MCF 10A (cell line): ENCODE data around the gene SPOCD1. TPM values are rescaled to one million over a fixed set of nuclear protein-coding genes. Genes with fewer than 3 reads are reported as not detected.
A peak's percentile ranks its signal among the peaks of the same experiment; 100 is the strongest.

ENCODE experiments used
- BruUV-seq: library from RNA; stranded (reverse); fragments of 400-500 nt; replicated peaks from 2 replicates; lab custom pipeline; 2021; lab: Mats Ljungman, UMichigan
- CTCF ChIA-PET: fragments of 300-600 bp; sonication (Branson Sonifier 250); formaldehyde crosslinking; extraction: SDS; loops from one replicate; lab custom pipeline; 2021; ENCODE audit warnings: antibody characterized with exemption, inconsistent platforms; lab: Yijun Ruan, JAX
- POLR2A ChIA-PET: fragments of 300-600, 350-650 bp; sonication (Branson Sonifier 250); formaldehyde crosslinking; extraction: SDS; loops from one replicate; lab custom pipeline; 2020; ENCODE audit warnings: antibody characterized with exemption, inconsistent platforms; lab: Yijun Ruan, JAX
- DNase-seq: peaks from one replicate; pipeline ENCODE4 v3.0.0-alpha.2; 2018; ENCODE audit not compliant: unreplicated experiment
- H3K27ac Mint-ChIP-seq: one replicate; pipeline ENCODE4 v1.8.0; 2022; ENCODE audit warnings: mild to moderate bottlenecking, low read depth, mixed read lengths; ENCODE audit not compliant: unreplicated experiment
- H3K27me3 Mint-ChIP-seq: one replicate; pipeline ENCODE4 v1.8.0; 2022; ENCODE audit warnings: mixed read lengths; ENCODE audit not compliant: insufficient read depth, unreplicated experiment
- H3K36me3 Mint-ChIP-seq: one replicate; pipeline ENCODE4 v1.8.0; 2022; ENCODE audit warnings: mild to moderate bottlenecking, moderate library complexity, mixed read lengths; ENCODE audit not compliant: insufficient read depth, unreplicated experiment
- H3K4me1 Mint-ChIP-seq: one replicate; pipeline ENCODE4 v1.8.0; 2022; ENCODE audit warnings: mixed read lengths; ENCODE audit not compliant: insufficient read depth, unreplicated experiment
- H3K4me3 Mint-ChIP-seq: one replicate; pipeline ENCODE4 v1.8.0; 2022; ENCODE audit warnings: mild to moderate bottlenecking, moderate library complexity, mixed read lengths; ENCODE audit not compliant: unreplicated experiment
- H3K9me3 Mint-ChIP-seq: one replicate; pipeline ENCODE4 v1.8.0; 2022; ENCODE audit warnings: mixed read lengths; ENCODE audit not compliant: unreplicated experiment
- intact Hi-C: fragments of 100-400 bp; cut with micrococcal nuclease; formaldehyde crosslinking; loops from 2 replicates; pipeline ENCODE4 v1.14.1; 2022
- total RNA-seq: library from RNA; stranded (reverse); gene quantifications from 2 replicates; pipeline ENCODE4 v1.2.3, GENCODE V29; 2022
- TF ChIP-seq, protein P1 (sequence below): fragments of 200-600 bp; IDR thresholded peaks from one replicate; pipeline ENCODE4 v1.8.0; 2022; ENCODE audit warnings: antibody characterized with exemption, mild to moderate bottlenecking; ENCODE audit not compliant: unreplicated experiment

The SPOCD1 gene
- total RNA-seq, 1 experiment from 2014 or later = 0.47 TPM

DNA sequence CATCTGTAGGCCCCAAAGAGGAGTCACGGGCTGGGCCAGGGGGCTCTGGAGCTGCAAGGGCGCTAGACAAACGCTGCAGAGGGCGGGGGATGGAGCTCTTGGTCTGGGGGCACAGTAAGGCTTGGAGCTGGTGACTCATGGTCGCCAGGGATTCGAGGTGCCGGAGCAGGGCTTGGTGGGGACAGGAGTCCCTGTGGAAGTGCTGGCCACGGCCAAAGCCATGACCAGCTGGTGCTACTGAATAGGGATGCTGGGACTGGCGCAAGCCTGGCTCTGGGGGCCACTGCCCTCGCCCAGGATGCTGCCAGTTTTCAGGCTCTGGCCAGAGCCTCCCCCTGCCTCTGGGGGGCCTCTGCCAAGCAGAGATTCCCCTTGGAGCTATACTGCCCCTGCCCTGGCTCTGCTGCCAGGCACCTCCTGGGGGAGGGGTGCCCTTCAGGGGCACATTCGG lies 25.2 kb downstream of the SPOCD1 start:
- H3K9me3 Mint-ChIP-seq = no peaks in the 10 kb centered on the region
- TF ChIP-seq, protein P1, sequence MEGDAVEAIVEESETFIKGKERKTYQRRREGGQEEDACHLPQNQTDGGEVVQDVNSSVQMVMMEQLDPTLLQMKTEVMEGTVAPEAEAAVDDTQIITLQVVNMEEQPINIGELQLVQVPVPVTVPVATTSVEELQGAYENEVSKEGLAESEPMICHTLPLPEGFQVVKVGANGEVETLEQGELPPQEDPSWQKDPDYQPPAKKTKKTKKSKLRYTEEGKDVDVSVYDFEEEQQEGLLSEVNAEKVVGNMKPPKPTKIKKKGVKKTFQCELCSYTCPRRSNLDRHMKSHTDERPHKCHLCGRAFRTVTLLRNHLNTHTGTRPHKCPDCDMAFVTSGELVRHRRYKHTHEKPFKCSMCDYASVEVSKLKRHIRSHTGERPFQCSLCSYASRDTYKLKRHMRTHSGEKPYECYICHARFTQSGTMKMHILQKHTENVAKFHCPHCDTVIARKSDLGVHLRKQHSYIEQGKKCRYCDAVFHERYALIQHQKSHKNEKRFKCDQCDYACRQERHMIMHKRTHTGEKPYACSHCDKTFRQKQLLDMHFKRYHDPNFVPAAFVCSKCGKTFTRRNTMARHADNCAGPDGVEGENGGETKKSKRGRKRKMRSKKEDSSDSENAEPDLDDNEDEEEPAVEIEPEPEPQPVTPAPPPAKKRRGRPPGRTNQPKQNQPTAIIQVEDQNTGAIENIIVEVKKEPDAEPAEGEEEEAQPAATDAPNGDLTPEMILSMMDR = no peak
- CTCF ChIA-PET = interaction anchor here (0.5 to 5.1 kb wide), 16 partner anchors 9 to 474 kb away, joined by 3 to 56 read pairs (median 4); no protein-coding TSS in a partner anchor
- H3K36me3 Mint-ChIP-seq = peaks cover 6% of the 10 kb centered on the region
- no peaks in the 10 kb centered on the region for H3K27me3 Mint-ChIP-seq
- no peak overlapping the region for H3K4me3 Mint-ChIP-seq
- intact Hi-C loops = loop anchor here (10.0 kb wide), 1 partner anchor 274 kb away; no protein-coding TSS in a partner anchor
- no peak for DNase-seq
- H3K27ac Mint-ChIP-seq = no peak overlapping the region
- POLR2A ChIA-PET = interaction anchor here (0.8 to 3.8 kb wide), 2 partner anchors 125 to 146 kb away, joined by 4 to 44 read pairs; partner anchors contain the start of gene PEF1
- no TSS peak for BruUV-seq
- H3K4me1 Mint-ChIP-seq = peaks cover 8% of the 10 kb centered on the region

DNA sequence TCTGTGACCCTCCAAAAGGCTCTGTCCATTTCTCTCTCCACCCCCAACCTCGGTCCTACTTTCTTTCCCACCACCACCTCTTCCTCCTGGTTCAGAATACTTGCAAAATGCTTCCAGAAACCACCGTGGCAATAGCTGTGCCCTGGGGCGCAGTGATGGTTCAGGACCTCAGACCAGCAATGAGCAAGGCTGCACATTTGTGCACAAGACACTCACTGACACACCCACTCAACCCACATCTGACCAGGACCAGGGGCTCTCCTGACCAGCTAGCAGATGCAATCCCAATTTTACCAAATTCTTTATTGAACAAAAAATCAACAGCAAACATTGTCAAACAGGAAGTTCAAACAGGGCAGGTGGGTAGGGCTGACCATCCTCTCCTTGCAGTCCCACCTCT lies 25.7 kb downstream of the SPOCD1 start:
- Mint-ChIP-seq H3K4me3 (no peak overlapping the region), H3K9me3 (no peaks in the 10 kb centered on the region), H3K36me3 (peaks cover 6% of the 10 kb centered on the region), H3K27ac (no peak overlapping the region), H3K27me3 (no peaks in the 10 kb centered on the region), H3K4me1 (peaks cover 8% of the 10 kb centered on the region)
- POLR2A ChIA-PET = interaction anchor here (0.8 to 3.8 kb wide), 2 partner anchors 125 to 145 kb away, joined by 4 to 44 read pairs; partner anchors contain the start of gene PEF1
- CTCF ChIA-PET = interaction anchor here (0.5 to 5.1 kb wide), 19 partner anchors 8 to 473 kb away, joined by 3 to 56 read pairs (median 5); no protein-coding TSS in a partner anchor
- BruUV-seq = no TSS peak
- TF ChIP-seq, protein P1 = no peak
- DNase-seq = no peak
- intact Hi-C loops = loop anchor here (10.0 kb wide), 1 partner anchor 275 kb away; no protein-coding TSS in a partner anchor

DNA sequence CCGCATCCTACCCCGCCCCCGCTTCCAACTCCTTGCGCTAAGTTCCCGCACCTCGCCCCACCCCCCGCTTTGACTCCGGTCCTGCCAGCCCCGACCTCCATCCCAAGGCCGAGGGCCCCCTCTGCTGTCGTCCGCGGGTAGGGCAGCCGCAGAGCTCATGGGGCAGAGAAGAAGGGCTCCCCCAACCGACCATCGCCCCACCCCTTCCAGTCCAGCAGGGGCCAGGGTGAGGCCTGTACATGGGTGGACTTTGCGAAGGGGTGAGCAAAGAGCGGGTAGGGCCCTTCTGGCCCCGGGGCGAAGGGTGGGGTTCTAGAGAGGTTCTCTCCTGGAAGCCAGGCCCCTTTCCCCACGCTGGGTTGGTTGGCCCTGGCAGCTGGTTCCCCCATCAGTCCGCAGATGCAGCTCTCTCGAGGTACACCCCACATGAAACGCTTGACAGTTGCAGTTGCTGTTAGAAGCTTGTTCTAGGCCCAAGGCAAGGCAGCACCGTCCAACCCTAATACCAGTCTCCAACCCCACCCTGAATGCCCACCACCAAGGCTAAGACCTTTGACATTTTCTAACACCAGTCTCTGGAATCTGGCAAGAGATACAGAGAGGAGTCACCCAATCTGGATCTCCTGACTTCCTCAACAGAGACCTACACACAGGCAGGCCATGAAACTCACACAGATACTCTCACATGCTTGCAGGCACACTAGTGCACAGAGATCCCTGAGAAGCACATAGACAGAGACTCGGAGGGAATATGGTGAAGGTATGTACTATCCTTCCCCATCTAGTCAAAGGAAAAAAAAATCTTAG lies 26.4 kb downstream of the SPOCD1 start:
- H3K4me3 Mint-ChIP-seq = peak overlapping the region; percentile 76
- peak overlapping the region; percentile 95 for H3K27ac Mint-ChIP-seq
- intact Hi-C loops = loop anchor here (1.0 to 10.0 kb wide), 9 partner anchors 27 to 395 kb away; no protein-coding TSS in a partner anchor
- no peaks in the 10 kb centered on the region for H3K9me3 Mint-ChIP-seq
- CTCF ChIA-PET = interaction anchor here (0.5 to 5.1 kb wide), 42 partner anchors 8 to 599 kb away, joined by 3 to 56 read pairs (median 4); no protein-coding TSS in a partner anchor
- POLR2A ChIA-PET = interaction anchor here (0.7 to 3.8 kb wide), 22 partner anchors 8 to 283 kb away, joined by 3 to 44 read pairs (median 5); partner anchors contain the start of genes PEF1 and TMEM39B
- TF ChIP-seq, protein P1 = peak; percentile 92
- H3K4me1 Mint-ChIP-seq = peaks cover 8% of the 10 kb centered on the region
- no peaks in the 10 kb centered on the region for H3K27me3 Mint-ChIP-seq
- BruUV-seq = no TSS peak
- peak; percentile 86 for DNase-seq
- H3K36me3 Mint-ChIP-seq = peaks cover 6% of the 10 kb centered on the region

GRCh38 chr1:31788825-31789256 lies 27.0 kb downstream of the SPOCD1 start:
- POLR2A ChIA-PET = interaction anchor here (0.7 to 3.8 kb wide), 25 partner anchors 9 to 283 kb away, joined by 3 to 44 read pairs (median 5); partner anchors contain the start of genes PEF1 and TMEM39B
- no peaks in the 10 kb centered on the region for H3K27me3 Mint-ChIP-seq

More at GRCh38 chr1:31788825-31789256, 27.0 kb downstream of the SPOCD1 start:
- intact Hi-C loops = loop anchor here (1.0 to 2.0 kb wide), 8 partner anchors 26 to 394 kb away; no protein-coding TSS in a partner anchor
- Mint-ChIP-seq H3K9me3 (no peaks in the 10 kb centered on the region), H3K27ac (peak overlapping the region; percentile 95), H3K4me3 (peak overlapping the region; percentile 76), H3K4me1 (peaks cover 8% of the 10 kb centered on the region), H3K36me3 (peaks cover 6% of the 10 kb centered on the region)
- peak; percentile 66 for DNase-seq
- CTCF ChIA-PET = interaction anchor here (0.5 to 5.1 kb wide), 50 partner anchors 9 to 599 kb away, joined by 3 to 56 read pairs (median 4); no protein-coding TSS in a partner anchor
- no TSS peak for BruUV-seq
- TF ChIP-seq, protein P1 = no peak
